Gastrocnemius medialis (tissue), 4 donors: ENCODE data around the gene PRKAA1. TPM values are rescaled to one million over a fixed set of nuclear protein-coding genes. Genes with fewer than 3 reads are reported as not detected.

Source experiments
- ATAC-seq, 2 donors: fragments of 150-250 bp; one replicate each; pipeline ENCODE4 v1.9.1; 2016
- DNase-seq, 2 donors: peaks; one replicate each; pipeline ENCODE4 v3.0.0-alpha.2; 2019
- H3K27ac ChIP-seq, 4 donors: fragments of 200-600 bp; sonication (generic); 1 replicate in 1 of 4; 2 replicates in 3 of 4; pipeline ENCODE4 v1.5.1; 2016 to 2018; ENCODE audit warnings: mild to moderate bottlenecking in 2 of 4, moderate library complexity in 1 of 4
- H3K27me3 ChIP-seq, 3 donors: fragments of 200-600 bp; sonication (generic) in 2 of 3; 1 replicate in 1 of 3; 2 replicates in 2 of 3; pipeline versions ENCODE4 v1.5.1 to v1.6.0; 2016 to 2019; ENCODE audit warnings: mild to moderate bottlenecking in 1 of 3, moderate library complexity in 1 of 3
- H3K36me3 ChIP-seq, 2 donors: fragments of 200-600 bp; sonication (generic) in 1 of 2; one replicate each; pipeline ENCODE4 v1.5.1; 2017 to 2018
- H3K4me1 ChIP-seq, 2 donors: fragments of 200-600 bp; sonication (generic) in 1 of 2; one replicate each; pipeline ENCODE4 v1.5.1; 2016 to 2017; ENCODE audit warnings: mild to moderate bottlenecking in 2 of 2
- H3K4me3 ChIP-seq, 4 donors: fragments of 200-600 bp; sonication (generic) in 3 of 4; 1 replicate in 1 of 4; 2 replicates in 3 of 4; pipeline ENCODE4 v1.5.1; 2016 to 2019; ENCODE audit warnings: mild to moderate bottlenecking in 2 of 4
- H3K9me3 ChIP-seq, 3 donors: fragments of 200-600 bp; sonication (generic) in 2 of 3; 1 replicate in 1 of 3; 2 replicates in 2 of 3; pipeline ENCODE4 v1.5.1; 2016 to 2019
- CTCF ChIP-seq, 5 experiments: fragments of 450-650 bp in 3 of 5; fragments of 200-600 bp in 2 of 5; sonication (generic) in 2 of 5; IDR thresholded peaks in 4 of 5; conservative IDR thresholded peaks in 1 of 5; 1 replicate in 4 of 5; 2 replicates in 1 of 5; pipeline ENCODE4 v1.5.1; 2016 to 2019; ENCODE audit warnings: antibody characterized with exemption in 5 of 5, mild to moderate bottlenecking in 3 of 5, moderate library complexity in 3 of 5
- POLR2A ChIP-seq, 2 donors: fragments of 450-650 bp; IDR thresholded peaks; one replicate each; pipeline ENCODE4 v1.6.1; 2017; ENCODE audit warnings: antibody characterized with exemption in 2 of 2, mild to moderate bottlenecking in 2 of 2, moderate library complexity in 2 of 2
- in situ Hi-C, 4 donors: fragments of 200-750 bp; cut with MboI; loops; one replicate each; pipeline versions ENCODE4 v1.15.0 to v1.8.0; 2017; ENCODE audit warnings: low sequenced_read_pairs in 4 of 4
- intact Hi-C: fragments of 100-400 bp; cut with DNase I; formaldehyde crosslinking; loops from one replicate; pipeline ENCODE4 v1.15.1; 2023; ENCODE audit warnings: low total_unique reads
- total RNA-seq, 4 donors: library from RNA; depleted of rRNA; stranded (reverse); fragments of >200 nt; gene quantifications; one replicate each; pipeline versions ENCODE4 v1.1.0 to v1.2.3, GENCODE V29; 2016

PRKAA1 gene
- total RNA-seq, 4 donors from 2014 or later: 26.8 to 51.9 (median 36.9) TPM

- intact Hi-C loops (no loop called here), in situ Hi-C loops (loop anchor here in 1 of 4 donors (25.0 kb wide), 1 partner anchor 1031 kb away; no protein-coding TSS in a partner anchor)
- Histone ChIP-seq H3K27ac (no peak overlapping the region), H3K4me3 (no peak overlapping the region), H3K27me3 (no peaks in the 10 kb centered on the region), H3K4me1 (peaks cover 19 to 20% of the 10 kb centered on the region in 2 donors), H3K9me3 (no peaks in the 10 kb centered on the region), H3K36me3 (peaks cover 3 to 8% of the 10 kb centered on the region in 2 donors)
- no peak for DNase-seq
- ATAC-seq: no peak
- no peak for TF ChIP-seq CTCF (IDR thresholded peaks at IDR 0.05 in 4 of 5, conservative IDR thresholded peaks at IDR 0.05 in 1 of 5)
- no peak for TF ChIP-seq POLR2A (IDR thresholded peaks at IDR 0.05)
Measured at GRCh38 chr5:40743771-40744170, 54.4 kb downstream of the PRKAA1 start.

- in situ Hi-C loops (loop anchor here in 1 of 4 donors (25.0 kb wide), 1 partner anchor 1026 kb away; no protein-coding TSS in a partner anchor), intact Hi-C loops (no loop called here)
- DNase-seq (no peak), ATAC-seq (no peak)
- TF ChIP-seq POLR2A (IDR thresholded peaks at IDR 0.05): no peak
- no peak for TF ChIP-seq CTCF (IDR thresholded peaks at IDR 0.05 in 4 of 5, conservative IDR thresholded peaks at IDR 0.05 in 1 of 5)
- H3K4me3 ChIP-seq: no peak overlapping the region
- H3K27ac ChIP-seq: no peak overlapping the region
- H3K36me3 ChIP-seq: no peaks in the 10 kb centered on the region
- H3K27me3 ChIP-seq: no peaks in the 10 kb centered on the region
- peaks cover 14 to 22% of the 10 kb centered on the region in 2 donors for H3K4me1 ChIP-seq
- no peaks in the 10 kb centered on the region for H3K9me3 ChIP-seq
Measured at GRCh38 chr5:40738502-40738901, 59.7 kb downstream of the PRKAA1 start.

- in situ Hi-C loops: loop anchor here in 1 of 4 donors (25.0 kb wide), 1 partner anchor 1024 kb away; no protein-coding TSS in a partner anchor
- no peaks in the 10 kb centered on the region for H3K27me3 ChIP-seq
- H3K36me3 ChIP-seq: no peaks in the 10 kb centered on the region
- no peak overlapping the region for H3K27ac ChIP-seq
- H3K4me3 ChIP-seq: no peak overlapping the region
- TF ChIP-seq POLR2A (IDR thresholded peaks at IDR 0.05) (no peak), CTCF (IDR thresholded peaks at IDR 0.05 in 4 of 5, conservative IDR thresholded peaks at IDR 0.05 in 1 of 5) (peak; percentile 30 to 81 (median 69))
- no peak for DNase-seq
- peaks cover 14 to 22% of the 10 kb centered on the region in 2 donors for H3K4me1 ChIP-seq
- intact Hi-C loops: loop anchor here (2.0 kb wide), 2 partner anchors 47 to 787 kb away; no protein-coding TSS in a partner anchor
- ATAC-seq: peak; percentile 56 to 68
- no peaks in the 10 kb centered on the region for H3K9me3 ChIP-seq
Measured at GRCh38 chr5:40736103-40736875, 61.9 kb downstream of the PRKAA1 start.

- Histone ChIP-seq H3K9me3 (no peaks in the 10 kb centered on the region), H3K4me1 (peaks cover 14 to 22% of the 10 kb centered on the region in 2 donors), H3K27me3 (no peaks in the 10 kb centered on the region), H3K27ac (no peak overlapping the region), H3K4me3 (no peak overlapping the region), H3K36me3 (no peaks in the 10 kb centered on the region)
- intact Hi-C loops (loop anchor here (2.0 kb wide), 3 partner anchors 47 to 1157 kb away; no protein-coding TSS in a partner anchor), in situ Hi-C loops (loop anchor here in 1 of 4 donors (25.0 kb wide), 1 partner anchor 1023 kb away; no protein-coding TSS in a partner anchor)
- no peak for TF ChIP-seq CTCF (IDR thresholded peaks at IDR 0.05 in 4 of 5, conservative IDR thresholded peaks at IDR 0.05 in 1 of 5)
- no peak for TF ChIP-seq POLR2A (IDR thresholded peaks at IDR 0.05)
- no peak for ATAC-seq
- DNase-seq: no peak
Measured at GRCh38 chr5:40735609-40736008, 62.6 kb downstream of the PRKAA1 start.
